Naive thymus-derived CD4-positive, alpha-beta T cell (primary cell): ENCODE measurements around the gene HSPH1. TPM values are rescaled to one million over a fixed set of nuclear protein-coding genes. Genes with fewer than 3 reads are reported as not detected.

Experiments
- ATAC-seq: fragments of 150-1000 bp; cut with Tn5 transposase; 2 replicates; pipeline ENCODE4 v1.10.0; 2021; ENCODE audit warnings: mild to moderate bottlenecking, moderate library complexity
- CTCF ChIA-PET: fragments of 350-600 bp; sonication (Branson Sonifier 250); formaldehyde crosslinking; loops from one replicate; lab custom pipeline; 2021; ENCODE audit warnings: antibody characterized with exemption; lab: Charles Lee
- POLR2A ChIA-PET: fragments of 350-600 bp; sonication (Branson Sonifier 250); formaldehyde crosslinking; loops from one replicate; lab custom pipeline; 2021; ENCODE audit warnings: antibody characterized with exemption, inconsistent platforms; lab: Charles Lee
- DNase-seq, 9 donors: peaks; one replicate each; pipeline versions ENCODE4 v3.0.0 to v3.0.0-alpha.2; 2020 to 2022; ENCODE audit warnings: mixed read lengths in 1 of 9
- H3K27ac ChIP-seq: one replicate; pipeline ENCODE4 v1.7.0; 2013; ENCODE audit warnings: mild to moderate bottlenecking, low read depth, low read length, moderate library complexity
- H3K27me3 ChIP-seq, 2 donors: one replicate each; pipeline ENCODE4 v1.7.0; 2013; ENCODE audit warnings: low read length in 2 of 2, mild to moderate bottlenecking in 2 of 2, moderate library complexity in 2 of 2; ENCODE audit not compliant: control insufficient read depth in 2 of 2, insufficient read depth in 2 of 2
- H3K36me3 ChIP-seq, 3 experiments: 1 replicate in 2 of 3; 2 replicates in 1 of 3; pipeline ENCODE4 v1.7.0; 2013; ENCODE audit warnings: low read length in 3 of 3, mild to moderate bottlenecking in 3 of 3, moderate library complexity in 1 of 3; ENCODE audit not compliant: insufficient read depth in 3 of 3, control insufficient read depth in 2 of 3
- H3K4me1 ChIP-seq, 2 donors: one replicate each; pipeline ENCODE4 v1.7.0; 2013; ENCODE audit warnings: low read length in 2 of 2, mild to moderate bottlenecking in 2 of 2, moderate library complexity in 1 of 2; ENCODE audit not compliant: control insufficient read depth in 2 of 2, insufficient read depth in 2 of 2
- H3K4me3 ChIP-seq: 2 replicates; pipeline ENCODE4 v1.7.0; 2013; ENCODE audit warnings: mild to moderate bottlenecking, low read length
- H3K9me3 ChIP-seq, 3 experiments: 1 replicate in 2 of 3; 2 replicates in 1 of 3; pipeline ENCODE4 v1.7.0; 2013; ENCODE audit warnings: low read length in 3 of 3; ENCODE audit not compliant: control insufficient read depth in 2 of 3
- H3K27ac Mint-ChIP-seq, 9 donors: one replicate each; pipeline ENCODE4 v1.8.0; 2020 to 2022; ENCODE audit warnings: mixed read lengths in 9 of 9, mild to moderate bottlenecking in 8 of 9, moderate library complexity in 5 of 9, inconsistent platforms in 2 of 9
- H3K27me3 Mint-ChIP-seq, 5 donors: one replicate each; pipeline ENCODE4 v1.8.0; 2021 to 2022; ENCODE audit warnings: mixed read lengths in 5 of 5, mild to moderate bottlenecking in 1 of 5
- H3K36me3 Mint-ChIP-seq, 5 donors: one replicate each; pipeline ENCODE4 v1.8.0; 2020 to 2022; ENCODE audit warnings: mixed read lengths in 5 of 5, mild to moderate bottlenecking in 3 of 5, inconsistent platforms in 1 of 5
- H3K4me1 Mint-ChIP-seq, 7 donors: one replicate each; pipeline ENCODE4 v1.8.0; 2020 to 2022; ENCODE audit warnings: mixed read lengths in 7 of 7, mild to moderate bottlenecking in 3 of 7, inconsistent platforms in 1 of 7
- H3K4me3 Mint-ChIP-seq, 10 donors: one replicate each; pipeline ENCODE4 v1.8.0; 2020 to 2022; ENCODE audit warnings: mild to moderate bottlenecking in 10 of 10, mixed read lengths in 10 of 10, moderate library complexity in 6 of 10, inconsistent platforms in 2 of 10
- H3K9me3 Mint-ChIP-seq, 11 donors: one replicate each; pipeline ENCODE4 v1.8.0; 2020 to 2022; ENCODE audit warnings: mixed read lengths in 11 of 11, mild to moderate bottlenecking in 4 of 11, inconsistent platforms in 1 of 11, moderate library complexity in 1 of 11
- intact Hi-C, 2 donors: fragments of 100-400 bp; cut with micrococcal nuclease; formaldehyde crosslinking; loops; one replicate each; pipeline ENCODE4 v1.15.1; 2023
- polyA plus RNA-seq, 2 donors: library from polyadenylated mRNA; unstranded; fragments of 300-500 nt; fragmentation: Illumina TruSeq; gene quantifications; one replicate each; pipeline ENCODE4 v1.2.3, GENCODE V29; 2021
- total RNA-seq, 6 experiments: library from RNA in 5 of 6; stranded (reverse) in 5 of 6; gene quantifications; 1 replicate in 5 of 6; 2 replicates in 1 of 6; pipeline ENCODE4 v1.2.3 and lab custom pipeline; 2021 to 2026

HSPH1 gene
- total and polyA plus RNA-seq, 7 experiments from 2014 or later = 36.6 to 154 (median 73.1) TPM

DNA sequence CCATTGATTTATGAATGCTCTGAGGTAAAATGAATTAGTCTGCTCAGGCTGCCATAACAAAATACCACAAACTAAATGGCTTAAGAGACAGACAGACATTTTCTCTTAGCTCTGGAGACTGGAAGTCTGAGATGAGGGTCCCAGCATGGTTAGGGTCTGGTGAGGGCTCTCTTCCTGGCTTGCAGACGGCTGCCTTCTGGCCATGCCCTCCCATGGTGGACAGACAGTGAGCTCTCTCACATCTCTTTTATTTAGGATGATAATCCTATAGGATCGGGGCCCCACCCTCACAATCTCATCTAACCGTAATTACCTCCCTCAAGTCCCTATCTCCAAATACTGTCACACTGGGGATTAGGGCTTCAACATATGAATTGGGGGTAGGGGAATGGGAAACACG is 47.1 kb downstream of the HSPH1 start:
- Mint-ChIP-seq H3K4me1 (peaks cover 0 to 4% (median 0%) of the 10 kb centered on the region in 7 donors), H3K27ac (no peak overlapping the region), H3K9me3 (no peaks in the 10 kb centered on the region), H3K27me3 (peaks cover 4 to 70% (median 13%) of the 10 kb centered on the region in 5 donors), H3K4me3 (no peak overlapping the region), H3K36me3 (no peaks in the 10 kb centered on the region)
- Histone ChIP-seq H3K4me3 (no peak overlapping the region), H3K4me1 (no peaks in the 10 kb centered on the region), H3K27ac (no peak overlapping the region), H3K36me3 (no peaks in the 10 kb centered on the region), H3K9me3 (no peaks in the 10 kb centered on the region), H3K27me3 (no peaks in the 10 kb centered on the region)
- CTCF ChIA-PET = no interaction called here
- no peak for DNase-seq
- no peak for ATAC-seq
- intact Hi-C loops = no loop called here
- POLR2A ChIA-PET = no interaction called here

DNA sequence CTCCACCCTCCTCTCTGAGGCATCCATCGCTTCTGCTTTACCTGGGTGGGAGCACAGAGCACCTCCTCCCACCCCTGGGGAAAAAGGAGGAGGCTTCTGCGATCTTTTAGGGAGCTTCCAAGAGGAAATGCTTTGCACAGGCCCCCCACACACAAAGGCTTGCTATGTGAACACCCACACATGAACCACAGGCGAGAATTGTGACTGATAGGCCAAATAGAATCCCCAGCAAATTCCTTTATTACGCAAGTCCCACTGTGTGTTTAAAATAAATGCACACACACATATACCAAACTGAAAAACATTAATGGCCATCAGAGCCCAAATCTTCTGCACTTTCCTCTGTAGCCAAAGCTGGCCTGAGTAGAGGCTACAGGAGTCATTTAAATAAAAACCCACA is 50.6 kb downstream of the HSPH1 start:
- DNase-seq (no peak), ATAC-seq (no peak)
- ChIA-PET CTCF (no interaction called here), POLR2A (no interaction called here)
- Histone ChIP-seq H3K27me3 (no peaks in the 10 kb centered on the region), H3K4me1 (no peaks in the 10 kb centered on the region), H3K36me3 (no peaks in the 10 kb centered on the region), H3K27ac (no peak overlapping the region), H3K9me3 (no peaks in the 10 kb centered on the region), H3K4me3 (no peak overlapping the region)
- Mint-ChIP-seq H3K36me3 (no peaks in the 10 kb centered on the region), H3K27me3 (peaks cover 0 to 58% (median 6%) of the 10 kb centered on the region in 5 donors), H3K9me3 (no peaks in the 10 kb centered on the region), H3K4me1 (no peaks in the 10 kb centered on the region), H3K27ac (no peak overlapping the region), H3K4me3 (no peak overlapping the region)
- intact Hi-C loops = no loop called here

DNA sequence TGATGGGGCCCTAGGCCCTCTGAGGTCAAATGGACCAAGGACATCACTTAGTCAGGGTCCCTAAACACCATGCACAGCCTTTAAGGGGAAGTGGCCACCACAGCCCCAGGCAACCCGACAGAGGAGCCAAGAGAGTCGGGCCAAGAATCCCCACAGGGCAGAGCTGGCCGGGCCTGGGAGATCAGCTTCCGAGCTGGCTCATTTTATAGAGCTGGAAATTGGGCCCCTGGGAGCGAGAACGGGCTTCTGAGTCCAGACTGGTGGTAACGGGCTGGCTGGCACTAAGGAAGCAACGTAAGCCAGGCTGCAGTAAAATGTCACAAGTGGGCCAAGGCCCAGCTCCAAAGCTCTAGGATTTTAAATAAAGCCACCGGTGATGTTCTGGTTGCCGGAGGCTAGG is 51.1 kb downstream of the HSPH1 start:
- no peaks in the 10 kb centered on the region for H3K36me3 Mint-ChIP-seq
- Histone ChIP-seq H3K4me3 (no peak overlapping the region), H3K36me3 (no peaks in the 10 kb centered on the region), H3K4me1 (no peaks in the 10 kb centered on the region), H3K27me3 (no peaks in the 10 kb centered on the region), H3K9me3 (no peaks in the 10 kb centered on the region), H3K27ac (no peak overlapping the region)
- ChIA-PET CTCF (no interaction called here), POLR2A (no interaction called here)
- H3K27ac Mint-ChIP-seq = no peak overlapping the region
- no peaks in the 10 kb centered on the region for H3K4me1 Mint-ChIP-seq
- H3K4me3 Mint-ChIP-seq = no peak overlapping the region
- ATAC-seq (no peak), DNase-seq (no peak)
- intact Hi-C loops = no loop called here
- H3K9me3 Mint-ChIP-seq = no peaks in the 10 kb centered on the region
- peaks cover 0 to 53% (median 6%) of the 10 kb centered on the region in 5 donors for H3K27me3 Mint-ChIP-seq

DNA sequence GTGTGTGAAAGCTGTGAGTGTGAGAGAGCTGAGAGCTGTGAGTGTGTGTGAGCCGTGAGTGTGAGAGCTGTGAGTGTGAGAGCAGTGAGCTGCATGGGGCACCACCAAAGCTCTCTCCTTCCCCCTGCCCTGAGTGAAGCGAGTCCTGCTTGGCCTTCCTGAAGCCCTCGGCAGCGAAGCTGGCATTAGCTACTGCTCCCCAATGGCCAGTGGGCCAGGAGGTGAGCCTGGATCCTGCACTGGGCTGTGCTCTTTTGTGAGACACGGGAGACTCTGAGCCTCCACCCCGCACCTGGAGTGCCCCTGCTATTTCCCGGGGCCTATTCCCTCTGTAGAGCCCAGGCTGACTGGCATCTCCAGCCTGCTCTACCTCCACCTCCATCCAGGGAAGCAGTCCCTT is 51.5 kb downstream of the HSPH1 start:
- POLR2A ChIA-PET = no interaction called here
- H3K4me3 Mint-ChIP-seq = no peak overlapping the region
- intact Hi-C loops = no loop called here

DNA sequence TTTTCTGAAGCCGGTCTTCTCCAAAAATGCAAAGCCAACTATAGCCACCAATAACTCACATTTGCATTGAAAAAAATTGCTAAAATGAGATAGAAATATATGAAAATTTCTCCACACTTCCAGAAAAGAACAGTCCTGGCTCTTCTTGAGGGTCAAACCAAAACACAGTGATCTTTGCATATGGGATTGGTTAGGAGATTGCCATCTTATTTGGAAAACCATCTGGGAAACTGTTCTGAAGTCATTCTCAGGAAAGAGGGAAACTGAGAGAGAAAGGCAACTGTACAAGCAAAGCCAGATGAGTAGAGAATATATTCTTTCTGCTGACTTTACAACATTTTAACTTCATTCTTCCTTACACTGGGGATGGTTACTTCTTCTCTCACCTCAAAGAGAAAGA is 54.6 kb downstream of the HSPH1 start:
- no peaks in the 10 kb centered on the region for H3K9me3 ChIP-seq
- Mint-ChIP-seq H3K4me1 (peaks cover 0 to 1% (median 0%) of the 10 kb centered on the region in 7 donors), H3K4me3 (no peak overlapping the region), H3K36me3 (peaks cover 0 to 2% (median 0%) of the 10 kb centered on the region in 5 donors), H3K27me3 (peaks cover 0 to 44% (median 0%) of the 10 kb centered on the region in 5 donors), H3K27ac (no peak overlapping the region), H3K9me3 (no peaks in the 10 kb centered on the region)
- ATAC-seq (no peak), DNase-seq (no peak)
- no peak overlapping the region for H3K27ac ChIP-seq
- POLR2A ChIA-PET = no interaction called here
- CTCF ChIA-PET = no interaction called here
- no peaks in the 10 kb centered on the region for H3K27me3 ChIP-seq
- no peak overlapping the region for H3K4me3 ChIP-seq
- H3K36me3 ChIP-seq = no peaks in the 10 kb centered on the region
- H3K4me1 ChIP-seq = no peaks in the 10 kb centered on the region
- intact Hi-C loops = no loop called here

More for the DNA sequence above, 51.5 kb downstream of the HSPH1 start:
- no peak for ATAC-seq
- CTCF ChIA-PET = no interaction called here
- H3K9me3 Mint-ChIP-seq = no peaks in the 10 kb centered on the region
- DNase-seq = no peak
- peaks cover 0 to 2% (median 0%) of the 10 kb centered on the region in 5 donors for H3K36me3 Mint-ChIP-seq
- no peak overlapping the region for H3K4me3 ChIP-seq
- no peaks in the 10 kb centered on the region for H3K36me3 ChIP-seq
- H3K27me3 ChIP-seq = no peaks in the 10 kb centered on the region
- H3K9me3 ChIP-seq = no peaks in the 10 kb centered on the region
- H3K27ac Mint-ChIP-seq = no peak overlapping the region
- H3K27ac ChIP-seq = no peak overlapping the region
- H3K27me3 Mint-ChIP-seq = peaks cover 0 to 51% (median 5%) of the 10 kb centered on the region in 5 donors
- no peaks in the 10 kb centered on the region for H3K4me1 ChIP-seq
- no peaks in the 10 kb centered on the region for H3K4me1 Mint-ChIP-seq

DNA sequence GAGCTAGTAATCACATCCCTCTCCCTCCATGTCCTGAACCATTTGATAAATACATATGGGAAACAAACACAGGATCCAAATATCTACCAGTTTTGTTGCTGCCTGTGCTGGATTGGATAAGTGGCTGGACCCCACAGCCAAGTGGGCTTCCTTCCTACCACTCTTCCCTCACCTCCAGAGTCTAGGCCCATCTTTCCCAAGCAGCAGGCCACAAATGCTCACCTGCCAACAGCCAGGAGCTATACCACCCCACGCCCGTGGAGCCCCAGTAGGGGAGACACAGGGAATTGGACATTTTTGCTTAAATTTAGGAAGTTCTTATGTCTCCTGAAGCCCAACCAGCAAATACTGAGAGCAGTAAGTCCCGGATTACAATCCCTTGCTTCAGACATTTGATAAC is 55.8 kb downstream of the HSPH1 start:
- DNase-seq (no peak), ATAC-seq (no peak)
- intact Hi-C loops = no loop called here
- Histone ChIP-seq H3K9me3 (no peaks in the 10 kb centered on the region), H3K4me1 (no peaks in the 10 kb centered on the region), H3K4me3 (no peak overlapping the region), H3K27me3 (no peaks in the 10 kb centered on the region), H3K36me3 (no peaks in the 10 kb centered on the region), H3K27ac (no peak overlapping the region)
- POLR2A ChIA-PET = no interaction called here
- CTCF ChIA-PET = interaction anchor here (0.6 kb wide), 1 partner anchor 61 kb away, joined by 3 read pairs; no protein-coding TSS in a partner anchor
- Mint-ChIP-seq H3K27ac (no peak overlapping the region), H3K4me1 (peaks cover 0 to 1% (median 0%) of the 10 kb centered on the region in 7 donors), H3K36me3 (peaks cover 0 to 2% (median 0%) of the 10 kb centered on the region in 5 donors), H3K9me3 (no peaks in the 10 kb centered on the region), H3K4me3 (no peak overlapping the region), H3K27me3 (peaks cover 0 to 52% (median 5%) of the 10 kb centered on the region in 5 donors)

DNA sequence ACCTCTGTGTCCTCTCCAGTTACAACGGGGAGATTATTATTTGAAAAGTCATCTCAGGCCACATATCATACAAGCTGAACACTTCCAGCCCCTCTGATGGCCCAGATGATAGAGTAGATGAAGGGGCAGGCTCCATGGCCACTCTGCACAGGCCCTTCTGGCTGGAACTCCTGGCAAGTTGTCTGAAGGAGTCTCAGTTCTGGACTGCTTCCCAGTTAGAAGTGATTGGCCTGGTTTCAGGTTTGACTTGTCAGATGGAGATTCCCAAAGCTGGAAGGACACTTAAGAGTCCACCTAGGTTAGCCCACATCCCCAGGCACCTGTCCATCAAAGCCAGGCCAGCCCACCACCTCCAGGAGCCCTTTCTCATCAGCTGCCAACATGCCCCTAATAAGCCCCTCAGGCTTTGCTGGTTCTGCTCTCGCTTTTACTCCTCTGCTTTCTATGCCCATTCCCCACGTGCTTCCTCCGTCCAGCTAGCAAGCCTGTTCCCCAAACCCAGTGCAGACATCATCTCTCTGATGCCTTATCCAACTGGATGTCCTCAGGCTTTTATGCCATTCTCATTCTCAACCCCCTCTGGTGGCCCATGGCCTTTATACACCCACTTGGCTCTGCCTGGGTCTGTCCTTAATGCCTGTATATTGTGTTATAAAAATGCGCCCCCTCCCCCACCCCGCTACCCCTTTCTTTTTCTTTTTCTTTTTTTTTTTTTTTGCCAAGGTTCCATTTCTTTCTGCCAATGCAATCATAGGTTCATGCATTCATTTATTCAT is 56.5 kb downstream of the HSPH1 start:
- Mint-ChIP-seq H3K4me1 (peaks cover 0 to 1% (median 0%) of the 10 kb centered on the region in 7 donors), H3K27me3 (peaks cover 0 to 58% (median 8%) of the 10 kb centered on the region in 5 donors), H3K4me3 (no peak overlapping the region), H3K27ac (no peak overlapping the region), H3K36me3 (peaks cover 0 to 2% (median 0%) of the 10 kb centered on the region in 5 donors), H3K9me3 (no peaks in the 10 kb centered on the region)
- no peak overlapping the region for H3K27ac ChIP-seq
- H3K4me1 ChIP-seq = no peaks in the 10 kb centered on the region
- no peaks in the 10 kb centered on the region for H3K9me3 ChIP-seq
- no peak overlapping the region for H3K4me3 ChIP-seq
- CTCF ChIA-PET = interaction anchor here (0.6 kb wide), 1 partner anchor 61 kb away, joined by 3 read pairs; no protein-coding TSS in a partner anchor
- POLR2A ChIA-PET = no interaction called here
- no peaks in the 10 kb centered on the region for H3K36me3 ChIP-seq
- H3K27me3 ChIP-seq = no peaks in the 10 kb centered on the region
- ATAC-seq = no peak
- intact Hi-C loops = no loop called here
- no peak for DNase-seq
